HG02970 (cell line): ENCODE results near the gene R3HDM1.
A peak's percentile ranks its signal among the peaks of the same experiment; 100 is the strongest.
"Not testable (repeated sequence)": the region's sequence is repeated elsewhere in the genome, so short reads cannot be mapped to it uniquely, and the experiment has no call there.

Experiments used
- ATAC-seq: cut with Tn5 transposase; IDR thresholded peaks from one replicate; pipeline ENCODE4 v1.9.1; 2021; ENCODE audit warnings: mild to moderate bottlenecking, moderate library complexity, moderate number of reproducible peaks; ENCODE audit not compliant: unreplicated experiment, low FRiP score

Gene R3HDM1

GRCh38 chr2:135531231-135532197 lies at the start of gene R3HDM1:
TSS of gene R3HDM1 (plus strand) at chr2:135531484. CDS start at chr2:135604846, 73,362 bp downstream.
- peak; percentile 86 for ATAC-seq

GRCh38 chr2:135485441-135485840 lies 45.8 kb upstream of the R3HDM1 start:
- no peak for ATAC-seq

- no peak for ATAC-seq
These were observed 40.9 kb upstream of the R3HDM1 start for GRCh38 chr2:135490376-135490775.

- ATAC-seq: no peak
These were observed 36.8 kb upstream of the R3HDM1 start for GRCh38 chr2:135494503-135494902.

GRCh38 chr2:135494917-135495316 lies 36.4 kb upstream of the R3HDM1 start:
- ATAC-seq: no peak

- ATAC-seq: not testable (repeated sequence)
These were observed 32.7 kb upstream of the R3HDM1 start for GRCh38 chr2:135498588-135498987.

GRCh38 chr2:135504811-135505210 lies 26.5 kb upstream of the R3HDM1 start:
- no peak for ATAC-seq

- ATAC-seq: no peak
These were observed 20.7 kb upstream of the R3HDM1 start for GRCh38 chr2:135510577-135510976.

GRCh38 chr2:135512099-135512498 lies 19.2 kb upstream of the R3HDM1 start:
- ATAC-seq: no peak

GRCh38 chr2:135525786-135526185 lies 5.5 kb upstream of the R3HDM1 start:
- ATAC-seq: no peak

GRCh38 chr2:135528006-135528405 lies 3.3 kb upstream of the R3HDM1 start:
- no peak for ATAC-seq

- ATAC-seq: peak; percentile 72
These were observed 712 bp upstream of the R3HDM1 start, which contains the start of gene ZRANB3 for GRCh38 chr2:135530313-135531230. TSS of gene ZRANB3 (minus strand) at chr2:135531218.

- no peak for ATAC-seq
These were observed 1.3 kb downstream of the R3HDM1 start for GRCh38 chr2:135532581-135532980.

GRCh38 chr2:135533545-135533944 lies 2.3 kb downstream of the R3HDM1 start:
- ATAC-seq: not testable (repeated sequence)

GRCh38 chr2:135546436-135546835 lies 15.2 kb downstream of the R3HDM1 start:
- no peak for ATAC-seq

GRCh38 chr2:135547311-135547710 lies 16.0 kb downstream of the R3HDM1 start:
- ATAC-seq: no peak

- ATAC-seq: no peak
These were observed 20.1 kb downstream of the R3HDM1 start for GRCh38 chr2:135551356-135551755.

GRCh38 chr2:135552887-135553286 lies 21.6 kb downstream of the R3HDM1 start:
- no peak for ATAC-seq

GRCh38 chr2:135555311-135555710 lies 24.0 kb downstream of the R3HDM1 start:
- ATAC-seq: no peak

- no peak for ATAC-seq
These were observed 26.2 kb downstream of the R3HDM1 start for GRCh38 chr2:135557530-135557929.

- no peak for ATAC-seq
These were observed 30.6 kb downstream of the R3HDM1 start for GRCh38 chr2:135561925-135562324.
